ENCODE measurements around the gene OLA1.

Gene OLA1

DNA sequence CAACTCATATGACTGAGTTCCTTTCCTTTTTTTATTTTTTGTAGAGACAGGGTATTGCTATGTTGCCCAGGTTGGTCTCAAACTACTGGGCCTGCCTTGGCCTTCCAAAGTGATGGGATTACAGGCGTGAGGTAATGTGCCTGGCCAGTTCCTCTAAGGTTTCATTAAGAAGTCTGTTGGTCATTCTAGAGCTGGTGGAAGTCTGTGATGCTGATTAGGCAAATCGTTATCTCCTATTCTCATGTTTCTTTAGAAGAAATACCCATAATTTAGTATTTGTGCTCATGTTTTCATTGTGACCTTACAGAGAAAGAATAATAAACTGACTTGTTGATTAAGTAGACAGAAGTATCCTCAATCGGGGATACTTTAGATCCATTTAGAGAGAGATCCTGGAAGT lies 177.0 kb downstream of the OLA1 start:
- in situ Hi-C loops (cut with MboI; ENCODE audit: low sequenced_read_pairs) = no loop called here

DNA sequence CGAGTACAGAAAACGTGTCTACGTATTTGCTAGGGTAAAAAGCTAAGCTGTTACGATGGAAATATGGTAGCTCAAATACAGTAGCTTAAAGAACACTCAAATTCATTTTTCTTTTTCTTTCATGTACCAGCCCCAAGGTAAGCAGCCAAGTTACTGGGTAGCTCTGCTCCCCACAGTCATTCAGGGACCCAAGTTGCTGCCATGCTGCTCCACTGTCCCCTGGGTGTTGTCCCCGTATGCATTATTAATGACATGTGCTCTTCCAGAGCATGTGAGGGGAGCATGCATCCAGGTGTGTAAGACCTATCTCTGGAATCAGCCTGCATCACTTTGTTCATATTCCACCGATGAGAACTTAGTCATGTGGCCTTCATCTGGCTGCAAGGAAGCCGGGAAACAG lies 178.1 kb downstream of the OLA1 start:
- in situ Hi-C loops (cut with MboI; ENCODE audit: low sequenced_read_pairs) = no loop called here

DNA sequence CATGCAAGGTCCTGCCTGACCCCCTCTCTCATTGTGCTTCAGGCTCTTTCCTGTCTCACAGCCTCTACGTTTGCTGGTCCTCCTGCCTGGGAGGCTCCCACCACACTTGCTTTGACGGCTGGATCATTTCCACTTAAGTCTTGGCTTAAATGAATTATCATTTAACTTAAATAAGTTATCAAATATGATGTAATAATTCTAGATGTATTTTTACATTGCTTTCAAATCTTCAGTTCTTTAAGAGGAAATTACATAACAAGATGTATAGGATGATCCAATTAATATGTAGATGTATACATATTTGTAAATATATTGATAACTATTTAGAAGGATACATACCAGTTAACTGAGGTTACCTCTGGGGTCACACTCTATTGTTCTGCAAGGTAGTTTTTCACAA lies 180.5 kb downstream of the OLA1 start:
- in situ Hi-C loops (cut with MboI; ENCODE audit: low sequenced_read_pairs) = no loop called here

DNA sequence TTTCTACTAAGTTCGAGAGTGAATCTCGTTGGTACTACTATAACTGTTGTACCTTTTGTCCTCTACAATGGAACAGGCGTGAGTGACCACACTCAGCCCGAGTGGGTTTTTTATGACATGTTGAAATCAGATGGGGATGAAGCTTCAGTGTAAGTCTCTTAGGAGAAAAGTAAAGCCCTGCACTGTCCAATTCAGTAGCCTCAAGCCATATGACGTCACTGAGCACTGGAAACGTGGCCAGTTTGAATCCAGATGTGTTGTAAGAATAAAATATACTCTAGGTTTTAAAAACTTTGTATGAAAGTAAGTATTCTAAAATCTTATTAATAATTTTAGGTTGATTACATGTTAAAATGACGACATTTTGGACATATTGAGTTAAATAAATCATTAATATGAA lies 181.5 kb downstream of the OLA1 start:
- in situ Hi-C loops (cut with MboI; ENCODE audit: low sequenced_read_pairs) = no loop called here

DNA sequence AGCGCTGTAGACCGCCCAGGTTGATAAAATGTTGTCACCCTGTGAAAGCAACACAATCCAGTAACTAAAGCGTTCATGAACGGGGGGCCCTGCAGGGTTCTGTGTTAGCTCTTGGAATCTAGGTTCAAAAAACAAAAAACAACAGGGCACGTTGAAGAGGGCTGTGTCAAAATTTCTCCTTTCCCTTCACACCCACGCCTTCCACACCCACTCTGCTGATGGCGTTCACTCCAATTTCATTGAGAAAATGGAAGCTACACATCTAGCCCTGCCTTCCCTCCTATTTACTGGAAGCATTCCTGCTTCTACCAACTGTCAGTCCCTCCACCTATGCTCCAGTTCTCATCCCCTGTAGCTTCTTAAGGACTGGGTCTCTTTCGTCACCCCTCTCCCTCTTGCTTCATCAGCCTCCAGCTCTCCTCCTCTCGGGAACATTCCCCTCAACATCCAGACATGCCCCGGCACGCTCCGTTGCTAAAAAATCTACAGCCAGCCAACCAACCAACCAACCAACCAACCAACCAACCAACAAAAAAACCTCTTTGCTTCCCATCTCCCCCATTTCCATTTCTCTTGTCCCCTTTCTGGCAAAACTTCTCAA lies 184.7 kb downstream of the OLA1 start:
- in situ Hi-C loops (cut with MboI; ENCODE audit: low sequenced_read_pairs) = no loop called here

DNA sequence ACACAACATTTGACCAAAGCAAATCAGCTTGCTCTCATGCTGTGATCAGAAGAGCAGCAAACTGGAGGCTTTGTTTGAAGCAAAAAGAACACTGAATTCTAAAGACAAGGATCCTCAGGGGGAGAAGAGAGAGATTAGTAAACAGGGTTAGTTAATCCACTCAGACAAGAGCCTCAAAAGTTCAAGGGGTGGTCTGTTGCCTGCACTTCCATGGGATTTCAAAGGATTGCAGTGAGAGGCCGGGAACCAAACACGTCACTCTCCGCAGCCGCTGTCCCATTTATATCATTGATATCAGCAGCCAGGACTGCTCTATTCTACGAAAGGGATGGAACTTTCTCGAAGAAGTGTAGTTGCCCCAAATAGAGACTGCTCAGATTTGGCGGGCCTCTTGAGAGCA lies 185.4 kb downstream of the OLA1 start:
- in situ Hi-C loops (cut with MboI; ENCODE audit: low sequenced_read_pairs) = no loop called here

DNA sequence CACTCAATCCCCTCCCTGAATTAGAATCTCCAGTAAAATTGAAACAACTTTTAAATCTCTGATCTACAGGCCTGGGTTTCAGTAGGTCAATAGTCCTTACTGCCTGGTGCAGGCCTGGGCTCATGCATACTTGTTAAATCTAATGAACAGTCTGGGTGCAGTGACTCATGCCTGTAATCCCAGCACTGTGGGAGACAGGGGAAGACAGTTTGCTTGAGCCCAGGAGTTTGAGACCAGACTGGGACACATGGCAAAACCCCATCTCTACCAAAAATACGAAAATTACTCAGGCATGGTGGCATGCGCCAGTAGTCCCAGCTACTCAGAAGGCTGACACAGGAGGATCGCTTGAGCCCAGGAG lies 188.5 kb downstream of the OLA1 start:
- in situ Hi-C loops (cut with MboI; ENCODE audit: low sequenced_read_pairs) = no loop called here

DNA sequence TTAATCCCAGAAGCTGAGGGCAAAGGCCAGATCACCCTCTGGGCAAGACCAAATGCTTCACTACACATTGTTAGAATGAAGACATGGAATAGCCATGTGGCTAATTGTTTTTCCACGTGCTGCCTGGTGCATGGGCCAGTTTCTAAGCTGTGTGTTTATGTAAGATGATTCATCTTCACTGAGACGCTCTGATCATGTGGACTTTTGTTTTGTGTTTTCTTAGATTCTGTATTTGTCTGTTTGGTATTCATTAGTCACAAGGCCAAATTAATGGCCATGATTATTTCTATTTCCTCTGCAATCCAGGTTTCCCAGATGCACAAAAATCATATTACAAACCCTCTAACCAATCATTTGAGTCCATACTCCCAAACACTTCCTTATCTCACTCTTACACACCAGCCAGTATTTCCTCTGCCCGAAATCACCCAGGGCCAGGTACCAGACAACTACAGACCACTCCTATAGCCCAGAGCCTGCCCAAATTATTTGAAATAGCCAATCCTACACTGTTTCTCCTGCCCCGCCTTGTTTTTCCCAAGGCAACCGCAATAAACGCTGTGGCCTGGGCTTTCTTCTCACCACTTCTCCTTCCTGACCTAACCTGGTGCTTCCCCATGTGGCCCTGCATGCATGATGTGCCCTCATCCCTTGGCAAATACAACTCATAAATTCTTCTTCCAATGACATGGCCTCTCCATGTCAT lies 189.0 kb downstream of the OLA1 start:
- in situ Hi-C loops (cut with MboI; ENCODE audit: low sequenced_read_pairs) = no loop called here

DNA sequence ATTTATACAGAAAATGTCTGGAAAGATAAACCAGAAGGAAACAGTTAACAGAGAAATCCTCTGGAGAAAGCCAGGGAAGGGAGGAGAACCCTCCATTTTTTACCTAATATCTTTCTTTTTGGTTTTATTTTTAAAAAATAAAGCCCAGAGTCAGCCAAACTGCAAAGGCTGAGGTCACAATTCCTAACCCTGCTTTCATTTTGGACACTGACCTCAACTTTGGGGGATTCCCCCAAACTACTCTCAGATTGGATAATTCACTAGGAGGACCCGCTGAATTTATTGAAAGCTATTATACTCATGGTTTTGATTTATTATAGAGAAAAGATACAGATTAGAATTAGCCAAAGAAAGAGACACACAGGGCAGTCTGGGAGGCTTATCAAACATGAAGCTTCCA lies 189.9 kb downstream of the OLA1 start:
- in situ Hi-C loops (cut with MboI; ENCODE audit: low sequenced_read_pairs) = no loop called here

DNA sequence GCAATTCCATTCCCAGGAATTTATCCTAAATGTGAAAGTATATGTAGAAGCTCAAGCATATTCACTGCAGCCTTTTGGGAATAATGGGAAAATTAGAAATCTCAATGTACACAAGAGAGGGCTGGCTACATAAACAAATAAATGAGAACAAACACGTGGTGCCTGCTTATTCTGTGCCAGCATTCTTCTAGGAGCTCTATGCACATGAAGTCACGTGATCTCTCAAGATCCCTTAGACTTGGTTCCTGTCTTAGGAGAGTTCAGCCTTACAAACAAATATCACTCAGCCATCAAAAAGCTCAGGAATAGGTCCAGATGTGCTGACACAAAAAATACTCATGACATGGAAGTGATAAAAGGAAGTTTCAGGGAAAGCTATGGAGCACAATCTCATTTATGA lies 190.3 kb downstream of the OLA1 start:
- in situ Hi-C loops (cut with MboI; ENCODE audit: low sequenced_read_pairs) = no loop called here

DNA sequence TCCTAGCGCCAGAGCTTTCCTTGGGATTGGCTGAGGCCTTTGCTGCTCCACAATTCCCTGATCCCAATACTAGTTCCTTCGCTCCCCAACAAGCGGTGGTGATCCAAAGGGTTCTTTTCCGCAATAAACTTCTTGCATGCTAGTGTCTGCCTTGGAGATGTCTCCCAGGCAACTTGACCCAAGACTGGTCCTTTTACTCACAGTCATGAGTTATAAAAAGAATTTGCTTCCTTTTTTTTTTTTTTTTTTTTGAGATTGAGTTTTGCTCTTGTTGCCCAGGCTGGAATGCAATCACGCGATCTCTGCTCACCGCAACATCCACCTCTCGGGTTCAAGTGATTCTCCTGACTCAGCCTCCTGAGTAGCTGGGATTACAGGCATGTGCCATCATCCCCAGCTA lies 193.4 kb downstream of the OLA1 start:
- in situ Hi-C loops (cut with MboI; ENCODE audit: low sequenced_read_pairs) = no loop called here

DNA sequence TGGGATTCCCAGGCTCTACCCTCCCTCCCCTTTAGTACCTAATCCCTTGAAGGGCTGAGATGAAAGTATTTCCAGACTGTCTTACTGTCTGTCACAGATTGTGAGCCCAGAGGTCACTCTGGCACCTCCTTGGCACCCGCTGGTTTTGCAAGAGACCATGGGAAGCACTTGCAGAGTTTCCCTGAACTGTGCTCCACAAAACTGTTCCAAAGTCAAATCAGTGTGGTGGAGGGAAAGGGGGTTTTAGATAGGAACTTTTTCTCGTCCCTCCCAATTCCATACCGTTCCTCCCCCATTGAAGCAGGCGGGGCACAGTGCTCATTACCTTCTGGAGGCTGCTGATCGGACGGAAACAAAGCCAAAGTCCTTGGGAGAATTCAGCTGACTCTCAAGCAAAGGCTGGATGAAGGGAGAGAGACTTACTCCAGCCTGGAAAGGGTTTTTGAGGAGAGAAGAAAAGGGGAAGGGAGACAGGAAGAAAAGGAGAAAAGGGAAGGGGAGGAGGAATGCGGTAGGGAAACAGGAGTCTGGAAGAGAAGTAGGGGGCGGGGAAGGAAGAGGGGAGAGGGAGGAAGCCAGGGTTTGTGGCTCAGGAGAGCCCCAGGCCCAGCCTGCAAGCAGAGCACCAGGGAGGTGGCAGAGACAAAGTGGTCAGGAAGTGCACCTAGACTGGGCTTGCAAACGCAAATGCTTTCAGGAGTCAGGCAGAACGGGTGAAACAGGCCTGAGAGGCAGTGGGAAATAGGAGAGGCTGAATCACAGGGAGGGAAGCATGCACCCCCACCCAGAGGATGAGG lies 194.8 kb downstream of the OLA1 start:
- in situ Hi-C loops (cut with MboI; ENCODE audit: low sequenced_read_pairs) = no loop called here

DNA sequence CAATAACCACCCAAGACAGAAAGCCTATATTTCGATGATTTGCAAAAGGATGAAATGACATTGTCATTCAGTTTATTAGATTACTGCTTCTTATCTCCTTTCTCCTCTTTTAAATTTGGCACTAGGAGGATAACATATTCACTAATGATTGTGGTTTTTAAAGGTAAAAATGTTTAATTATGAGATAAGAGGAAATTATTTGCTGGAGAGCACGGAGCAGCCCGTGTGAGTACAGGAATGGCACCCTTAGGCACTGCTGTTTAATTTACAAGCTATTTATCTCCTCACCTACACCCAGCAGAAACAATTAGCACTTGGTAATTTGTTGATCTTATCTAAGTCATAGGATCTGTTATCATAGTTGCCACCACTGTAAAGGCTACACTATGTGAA lies 195.8 kb downstream of the OLA1 start:
- in situ Hi-C loops (cut with MboI; ENCODE audit: low sequenced_read_pairs) = no loop called here

DNA sequence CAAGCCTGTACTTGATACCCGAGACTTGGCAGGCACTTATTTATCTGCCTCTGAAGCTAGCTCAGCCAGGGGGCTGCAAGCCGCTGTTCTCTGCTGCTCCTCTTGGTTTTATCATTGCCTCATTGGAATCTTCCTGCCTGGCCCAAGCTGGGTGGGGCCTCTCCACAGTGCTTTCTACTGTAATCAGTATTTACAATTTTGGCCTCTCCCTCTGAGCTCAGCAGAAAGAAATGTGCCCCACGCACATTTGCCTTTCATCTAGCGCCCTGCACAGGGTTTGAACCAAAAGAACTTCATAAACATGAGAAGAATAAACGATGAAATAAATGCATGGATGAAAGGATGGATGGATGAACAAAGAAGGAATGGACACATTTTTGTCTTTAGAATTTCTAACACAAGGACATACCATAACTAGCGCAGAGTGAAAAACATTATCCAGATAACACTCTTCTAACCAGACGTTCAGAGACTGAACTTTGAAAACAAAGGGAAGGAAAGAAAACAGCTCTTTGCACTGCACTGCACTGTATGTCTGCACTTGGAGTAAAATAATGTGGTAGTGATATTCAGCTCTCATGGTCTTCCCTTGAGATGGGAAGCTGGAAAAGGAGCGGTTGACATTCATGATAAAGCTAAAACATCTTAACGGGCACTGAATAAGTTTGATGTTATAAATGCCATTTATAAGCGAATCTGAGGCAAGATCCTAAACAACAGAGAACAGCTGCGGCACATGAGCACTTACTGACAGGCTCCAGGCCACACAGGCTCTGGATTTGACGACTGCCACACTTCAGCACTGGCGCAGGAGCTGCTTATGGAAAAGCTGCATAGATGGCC lies 196.4 kb downstream of the OLA1 start:
- in situ Hi-C loops (cut with MboI; ENCODE audit: low sequenced_read_pairs) = no loop called here

DNA sequence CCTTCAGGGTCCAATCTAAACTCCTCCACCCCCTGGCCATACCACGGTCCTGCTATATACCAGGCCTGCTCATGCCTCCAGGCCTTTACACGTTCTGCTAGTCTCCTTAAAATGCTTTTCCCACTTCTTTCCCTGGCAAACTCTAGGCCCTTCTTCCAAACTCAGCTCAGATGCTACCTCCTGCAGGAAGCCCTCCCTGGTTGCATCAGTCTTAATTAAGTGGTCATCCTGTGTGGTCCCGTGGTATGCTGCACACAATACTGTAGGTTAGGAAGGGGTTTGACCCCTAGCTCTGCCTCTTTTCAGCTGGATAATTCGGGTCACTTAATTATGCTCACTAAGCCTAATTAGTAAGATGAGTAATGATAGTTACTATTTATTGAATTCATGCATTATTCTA lies 197.3 kb downstream of the OLA1 start:
- in situ Hi-C loops (cut with MboI; ENCODE audit: low sequenced_read_pairs) = no loop called here

DNA sequence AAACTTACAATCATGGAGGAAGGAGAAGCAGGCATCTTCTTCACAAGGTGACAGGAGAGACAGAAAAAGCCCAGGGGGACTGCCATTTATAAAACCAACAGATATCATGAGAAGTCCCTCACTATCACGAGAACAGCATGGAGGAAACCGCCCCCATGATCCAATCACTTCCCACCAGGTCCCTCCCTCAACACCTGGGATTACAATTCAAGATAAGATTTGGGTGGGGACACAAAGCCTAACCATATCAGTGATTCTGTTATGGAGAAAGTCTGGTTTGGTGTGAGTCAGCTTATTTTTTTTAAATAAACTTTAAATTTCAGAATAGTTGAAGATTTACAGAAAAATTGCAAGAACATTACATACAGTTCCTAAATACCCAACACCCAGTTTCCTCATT lies 198.4 kb downstream of the OLA1 start:
- in situ Hi-C loops (cut with MboI; ENCODE audit: low sequenced_read_pairs) = no loop called here

DNA sequence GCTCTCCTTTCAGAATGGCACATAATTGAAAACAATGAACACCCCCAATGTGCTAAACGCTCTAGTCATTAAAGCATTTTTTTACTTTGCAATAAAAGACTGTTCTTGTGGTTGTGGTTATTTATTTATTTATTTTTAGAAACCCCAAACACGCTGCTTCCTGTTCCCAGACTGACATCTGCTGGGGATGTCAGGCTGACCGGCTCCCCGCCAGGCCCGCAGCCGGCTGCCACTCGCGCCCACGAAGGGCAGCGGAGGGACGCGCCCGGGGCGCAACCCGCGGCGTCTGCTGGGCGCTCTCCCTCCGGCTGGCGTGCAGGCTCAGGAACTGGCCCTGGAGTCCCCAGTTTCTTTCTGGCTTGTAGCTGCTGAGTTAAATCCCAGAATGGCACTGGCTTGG lies 200.1 kb downstream of the OLA1 start:
- in situ Hi-C loops (cut with MboI; ENCODE audit: low sequenced_read_pairs) = no loop called here

DNA sequence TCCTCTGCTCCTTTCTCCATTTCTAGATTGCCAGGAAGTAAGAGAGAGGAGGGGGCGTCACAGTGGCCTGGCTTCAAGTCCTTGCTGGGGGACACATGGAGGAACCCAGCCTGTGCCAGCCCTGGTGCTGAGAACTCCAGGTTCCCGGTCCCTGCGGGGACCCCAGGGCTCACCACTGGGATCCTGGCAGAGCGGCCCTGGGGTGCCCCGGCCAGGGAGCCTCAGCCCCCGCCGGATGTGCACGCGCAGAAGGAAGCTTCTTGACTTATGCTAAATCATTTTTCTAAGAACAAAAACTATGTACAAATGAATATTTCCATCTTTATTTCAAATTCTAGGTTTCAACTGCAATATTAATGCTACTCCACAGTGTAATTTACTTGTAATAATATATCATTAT lies 200.6 kb downstream of the OLA1 start:
- in situ Hi-C loops (cut with MboI; ENCODE audit: low sequenced_read_pairs) = no loop called here

DNA sequence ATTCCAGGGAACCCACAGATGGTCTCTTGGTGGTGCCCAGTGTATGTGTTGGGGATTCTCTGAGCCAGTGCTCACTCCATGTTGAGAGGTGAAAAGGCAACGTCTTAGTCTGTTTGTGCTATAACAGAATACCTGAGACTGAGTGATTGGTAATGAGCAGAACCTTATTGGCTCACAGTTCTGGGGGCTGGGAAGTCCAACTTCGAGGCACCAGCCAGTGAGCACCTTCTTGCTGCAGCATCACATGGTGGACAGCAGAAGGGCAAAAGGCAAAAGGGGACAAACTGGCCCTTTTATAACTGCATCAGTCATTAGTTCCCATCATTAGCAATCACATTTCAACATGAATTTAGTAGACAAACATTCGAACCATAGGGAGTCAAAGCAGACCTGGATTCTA lies 202.2 kb downstream of the OLA1 start:
- in situ Hi-C loops (cut with MboI; ENCODE audit: low sequenced_read_pairs) = no loop called here

DNA sequence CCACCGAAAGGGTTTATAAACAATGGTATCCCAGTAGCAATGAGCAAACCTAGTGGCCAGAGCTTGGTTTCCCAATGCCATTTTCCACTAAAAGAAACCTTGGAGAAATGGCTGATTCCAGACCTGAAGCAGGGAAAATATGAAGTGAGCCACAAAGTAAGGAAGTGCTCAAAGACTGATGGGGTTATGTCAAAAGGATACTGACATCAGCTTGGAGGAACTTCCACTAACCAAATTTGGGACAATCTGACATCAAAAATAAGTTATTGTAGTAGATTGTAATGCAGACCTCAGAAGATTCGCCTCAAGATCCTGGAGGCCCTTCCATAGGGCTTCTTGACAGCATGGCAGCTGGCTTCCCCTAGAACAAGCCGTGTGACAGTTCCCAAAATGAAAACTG lies 203.8 kb downstream of the OLA1 start:
- in situ Hi-C loops (cut with MboI; ENCODE audit: low sequenced_read_pairs) = no loop called here

DNA sequence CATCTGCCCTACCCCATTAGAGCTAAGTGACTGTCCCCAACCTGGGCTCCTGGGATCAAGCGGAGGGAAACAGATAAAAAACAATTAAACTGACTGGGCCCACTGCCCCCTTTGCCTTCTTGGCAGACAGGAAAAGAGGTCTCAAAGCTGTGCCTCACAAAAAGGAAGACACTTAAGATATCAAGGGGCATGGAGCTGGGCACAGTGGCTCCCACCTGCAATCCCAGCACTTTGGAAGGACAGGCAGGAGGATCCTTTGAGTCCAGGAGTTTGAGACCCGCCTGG lies 208.0 kb downstream of the OLA1 start:
- in situ Hi-C loops (cut with MboI; ENCODE audit: low sequenced_read_pairs) = no loop called here
